Femur (tissue), 1 donor: ENCODE data around the gene TRDMT1.
"Not testable (repeated sequence)": the region's sequence is repeated elsewhere in the genome, so short reads cannot be mapped to it uniquely, and the experiment has no call there.

Experiments
- DNase-seq: peaks from one replicate; pipeline ENCODE4 v3.0.0-alpha.2; 2017

The TRDMT1 gene

GRCh38 chr10:17125206-17125893 is 76.1 kb downstream of the TRDMT1 start:
- DNase-seq: no peak

DNA sequence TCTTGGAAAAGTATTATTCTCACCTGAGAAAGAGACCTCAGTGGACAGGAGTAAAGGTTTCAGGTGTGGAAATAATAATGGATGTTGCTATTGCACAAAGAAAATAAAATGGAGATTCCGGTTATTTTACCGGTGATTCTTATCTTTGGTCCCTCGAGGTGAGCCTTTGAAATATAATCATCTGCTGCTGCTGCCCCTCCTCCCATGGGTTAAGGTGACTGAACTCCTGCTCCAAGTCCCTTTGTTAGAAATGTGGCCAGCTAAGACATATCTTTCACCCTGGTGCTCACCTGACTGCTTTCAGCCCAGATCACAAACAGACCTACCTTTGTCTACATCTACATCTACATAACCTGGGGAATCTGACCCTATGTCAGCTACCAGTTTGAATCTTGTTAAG is 77.5 kb downstream of the TRDMT1 start:
- no peak for DNase-seq

DNA sequence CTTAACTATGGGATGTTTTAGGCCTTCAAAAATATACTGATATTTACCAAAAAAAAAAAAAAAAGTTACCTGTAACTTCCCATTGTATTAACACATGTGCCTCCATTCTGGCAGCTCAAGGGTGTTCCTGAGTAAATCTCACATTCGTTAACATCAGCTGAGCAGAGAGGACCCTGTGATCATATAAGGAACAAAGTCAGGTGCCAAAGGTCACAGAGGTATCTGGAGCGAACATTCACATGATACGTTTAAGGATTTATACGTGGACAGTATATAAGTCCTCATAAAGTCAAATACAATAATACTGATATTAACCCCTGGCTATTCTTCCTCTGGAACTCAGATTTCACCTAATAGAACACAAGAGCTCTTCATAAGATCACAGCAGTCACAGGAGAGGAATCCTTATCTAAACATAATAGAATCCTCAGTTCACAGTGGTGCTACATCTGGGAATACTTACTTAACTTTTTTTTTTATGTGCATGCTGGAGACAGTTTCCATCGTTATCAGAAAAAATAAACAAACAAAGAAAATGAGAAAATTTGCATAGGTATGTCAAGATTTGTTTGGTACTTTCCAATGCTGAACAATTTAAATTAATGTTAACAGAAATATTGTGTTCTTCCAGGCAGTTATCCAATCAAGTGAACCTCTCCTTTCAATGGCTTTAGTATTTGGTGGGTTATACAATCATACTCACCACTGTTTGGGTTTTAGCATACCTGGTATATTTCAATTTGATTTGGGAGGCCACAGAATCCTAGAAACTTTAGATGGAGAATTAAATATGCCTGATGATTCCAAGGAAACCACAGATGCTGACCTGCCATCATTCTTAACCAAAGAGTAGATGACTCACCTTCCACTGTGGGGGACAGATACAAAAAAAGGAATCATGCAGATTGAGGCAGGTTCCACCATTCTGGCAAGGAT is 78.5 kb downstream of the TRDMT1 start:
- no peak for DNase-seq

DNA sequence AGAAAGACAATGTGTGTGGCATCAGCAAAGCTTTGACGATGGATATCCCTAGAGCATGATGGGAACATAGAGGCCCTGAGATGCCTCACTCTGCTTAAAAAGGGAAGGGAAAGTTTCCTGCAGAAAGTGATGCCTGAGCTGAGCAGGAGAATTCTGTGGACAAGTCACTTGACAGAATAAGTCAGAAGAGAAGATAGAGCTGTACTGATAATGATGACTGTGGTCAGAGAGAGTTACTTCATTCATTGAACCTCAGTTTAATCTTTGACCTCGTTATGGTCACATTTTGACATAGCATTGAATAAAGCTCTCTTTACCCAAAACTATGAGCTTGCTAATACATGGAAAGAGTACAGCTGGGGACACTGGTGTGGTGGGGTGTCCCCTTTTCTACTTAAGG is 79.4 kb downstream of the TRDMT1 start:
- DNase-seq: no peak

DNA sequence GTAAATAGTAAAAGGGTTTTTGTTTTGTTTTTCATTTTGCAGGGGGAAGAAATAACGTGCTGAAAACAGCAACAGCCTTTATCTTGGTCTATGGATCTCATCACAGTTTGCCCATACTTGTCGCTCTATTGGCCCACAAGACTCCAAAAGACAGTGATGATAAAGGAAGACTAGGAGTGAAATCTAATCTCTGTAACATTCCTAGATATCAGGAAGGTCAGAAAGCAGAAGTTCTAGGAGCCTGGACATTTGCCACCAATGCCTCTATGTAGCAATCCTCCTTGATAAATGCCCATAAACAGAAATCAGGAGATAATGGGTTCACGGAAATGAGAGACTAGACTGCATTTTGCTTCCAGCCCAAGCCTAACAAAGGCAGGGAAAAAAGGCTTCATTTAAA is 80.8 kb downstream of the TRDMT1 start:
- no peak for DNase-seq

DNA sequence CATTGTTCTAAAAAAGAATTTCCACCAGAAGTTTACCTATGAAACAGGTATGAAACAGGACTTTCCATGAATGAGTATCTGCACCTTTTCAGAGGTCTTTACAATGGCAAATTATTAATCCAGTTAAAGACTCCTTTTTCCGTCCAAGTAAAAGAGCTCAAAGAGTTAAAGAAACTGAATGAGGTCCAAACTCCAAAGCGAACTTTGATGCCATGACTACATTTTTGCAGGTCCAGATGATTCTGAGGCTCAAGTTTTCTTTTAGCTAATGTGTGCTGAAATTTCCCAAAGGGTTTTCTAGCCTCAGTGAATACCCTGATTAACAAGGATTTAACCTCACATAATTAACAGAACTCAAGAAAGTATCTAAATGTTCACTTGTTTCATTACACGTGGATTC is 81.6 kb downstream of the TRDMT1 start:
- DNase-seq: no peak

DNA sequence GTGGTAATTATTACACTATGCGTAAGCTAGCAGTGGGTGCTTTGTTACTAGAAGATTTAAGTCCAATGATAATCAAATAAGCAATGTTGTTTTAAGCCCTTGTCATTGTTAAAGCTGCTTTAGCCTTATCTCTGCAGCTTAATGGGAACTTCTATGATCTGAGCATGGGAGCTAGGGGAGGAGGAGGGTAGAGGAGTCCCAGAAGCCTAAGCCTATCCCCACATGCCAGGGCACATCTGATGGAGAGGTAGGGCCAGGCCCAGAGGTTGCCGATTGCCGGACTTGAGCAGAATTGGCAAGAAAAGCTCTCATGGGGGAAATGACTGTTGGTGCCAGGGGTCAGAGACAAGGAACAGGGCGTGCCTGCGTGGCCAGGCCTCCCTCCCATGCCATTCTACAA is 85.3 kb downstream of the TRDMT1 start:
- DNase-seq: no peak

- DNase-seq: no peak
Measured at GRCh38 chr10:17115683-17116082, 85.8 kb downstream of the TRDMT1 start.

- DNase-seq: not testable (repeated sequence)
Measured at GRCh38 chr10:17114878-17115444, 86.5 kb downstream of the TRDMT1 start.

DNA sequence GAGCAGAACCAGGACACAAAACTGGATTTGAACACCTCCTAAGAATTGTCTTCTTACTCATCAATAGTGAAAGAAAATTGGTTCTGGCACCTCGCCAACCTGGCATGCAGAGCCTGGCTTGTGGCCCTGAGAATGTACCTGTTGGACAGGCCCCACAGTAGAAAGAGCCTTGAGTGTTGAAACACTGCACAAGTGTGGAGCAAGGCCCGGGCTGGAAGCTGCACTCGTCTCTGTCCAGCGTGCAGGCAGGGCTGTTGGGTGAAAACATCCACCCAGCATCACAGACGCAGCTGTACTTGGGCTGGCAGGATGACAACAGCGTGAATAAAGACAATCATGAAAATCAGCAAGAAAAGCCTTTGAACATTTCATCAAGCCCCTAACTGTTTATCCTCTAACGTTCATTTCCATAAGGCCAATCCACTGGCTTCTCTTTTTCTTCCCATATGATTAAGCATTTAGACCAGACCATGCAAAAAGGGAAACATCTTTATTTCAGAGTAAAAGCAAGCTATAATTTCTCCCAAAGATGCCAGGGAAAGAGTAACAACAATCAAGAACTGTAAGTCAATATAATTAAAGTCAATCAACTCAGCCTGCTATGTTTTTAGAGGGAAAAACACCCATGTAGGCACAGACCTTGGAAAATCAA is 87.5 kb downstream of the TRDMT1 start:
- DNase-seq: peak; percentile 65

- DNase-seq: no peak
Measured at GRCh38 chr10:17113346-17113745, 88.1 kb downstream of the TRDMT1 start.

DNA sequence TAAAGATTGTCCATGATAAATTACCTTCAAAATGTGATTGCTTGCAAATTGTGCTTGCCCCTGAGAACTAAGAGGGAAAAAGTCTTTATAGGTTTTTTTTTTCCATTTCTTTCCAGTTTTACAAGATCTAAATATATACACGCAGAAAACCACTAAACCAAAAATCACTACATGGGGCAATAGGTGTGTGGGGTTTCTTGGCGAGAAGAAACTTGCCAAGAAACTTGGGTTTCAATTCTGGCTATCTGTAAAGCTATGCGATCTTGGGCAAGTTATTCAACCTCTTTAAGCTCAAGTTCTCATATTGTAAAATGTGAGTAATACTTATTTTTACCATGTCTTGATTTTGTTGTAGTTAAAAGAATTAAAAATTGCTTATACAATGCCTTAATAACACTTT is 88.9 kb downstream of the TRDMT1 start:
- no peak for DNase-seq

- no peak for DNase-seq
Measured at GRCh38 chr10:17109475-17110207, 91.8 kb downstream of the TRDMT1 start.

DNA sequence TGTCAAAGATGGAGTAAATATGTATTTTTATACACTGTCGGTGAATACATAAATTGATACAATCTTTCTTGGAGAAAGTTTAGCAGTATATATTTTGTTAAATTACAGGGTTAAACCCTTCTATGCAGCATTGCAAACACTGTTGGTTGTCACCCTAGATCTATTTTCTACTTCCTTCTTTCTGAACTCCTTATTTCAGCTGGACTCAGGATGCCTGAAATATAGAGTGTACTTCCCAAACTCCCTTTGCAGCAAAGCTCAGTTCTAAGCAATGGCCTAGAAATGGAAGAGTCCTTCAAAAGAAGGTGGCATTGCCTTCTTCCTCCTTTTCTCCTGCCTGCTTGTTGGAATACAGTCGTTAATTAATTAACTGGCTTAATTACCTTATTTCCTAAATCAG is 92.4 kb downstream of the TRDMT1 start:
- DNase-seq: no peak

DNA sequence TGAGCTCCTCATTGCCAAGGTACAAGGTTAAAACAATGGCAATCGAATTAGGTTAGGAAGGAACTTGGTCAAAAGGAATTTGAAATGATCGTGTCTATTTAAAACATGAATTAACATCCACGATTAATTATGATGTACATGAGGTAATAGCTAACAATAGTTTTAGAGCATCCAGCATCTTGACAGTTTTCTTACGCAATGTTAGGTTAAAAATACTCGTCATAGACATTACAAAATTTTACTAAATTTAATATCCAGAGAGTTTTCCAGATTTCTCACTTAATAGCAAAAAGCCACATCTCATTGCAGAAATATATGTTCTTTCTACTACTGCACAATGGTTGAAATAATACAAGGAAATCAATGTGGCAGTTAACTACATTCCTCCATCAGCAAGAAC is 94.5 kb downstream of the TRDMT1 start:
- DNase-seq: no peak

DNA sequence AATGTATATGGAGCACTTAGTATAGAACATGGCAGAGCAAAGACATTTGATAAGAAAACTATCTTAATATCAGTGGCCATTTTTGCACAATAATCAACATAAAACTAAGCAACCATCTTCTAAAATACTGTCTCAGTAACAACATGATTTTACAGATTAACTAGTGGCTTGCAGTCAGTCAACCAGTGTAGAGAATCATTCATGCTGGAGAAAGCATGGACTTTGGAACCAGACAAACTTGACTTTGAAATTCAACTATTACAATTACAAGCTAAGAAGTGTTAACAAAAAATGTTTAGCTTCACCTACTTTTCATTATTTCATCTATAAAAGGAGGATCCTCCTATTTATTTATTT is 99.6 kb downstream of the TRDMT1 start:
- no peak for DNase-seq

DNA sequence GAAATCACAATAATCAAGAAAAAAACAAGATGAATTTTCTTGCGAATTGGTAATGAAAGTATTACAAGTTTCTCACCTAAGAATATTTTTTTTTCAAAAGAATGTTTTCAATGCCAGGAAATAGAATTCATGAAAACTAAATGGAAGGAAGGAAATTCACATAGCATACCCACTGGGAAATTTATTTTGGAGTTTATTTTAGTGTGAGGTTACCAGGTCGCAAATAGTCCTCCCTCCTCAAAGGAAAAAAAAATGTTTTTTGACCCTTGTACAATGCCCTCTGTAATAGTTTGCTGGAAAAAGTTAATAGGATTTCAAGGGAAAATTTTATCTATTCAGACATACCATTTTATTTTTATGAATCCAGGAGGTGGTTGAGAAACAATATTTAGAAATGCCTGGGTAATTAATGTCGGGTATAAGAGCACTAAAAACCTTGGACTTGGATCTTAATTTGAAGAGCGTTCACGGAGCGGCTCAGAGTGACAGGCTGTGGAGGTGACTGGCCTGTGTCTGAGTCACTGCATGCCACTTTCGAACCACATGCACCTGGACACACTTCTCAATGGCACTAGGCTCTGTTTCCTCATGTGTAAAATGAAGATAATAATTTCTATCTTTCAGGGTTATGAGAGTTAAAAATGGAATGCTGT is 100.1 kb downstream of the TRDMT1 start:
- DNase-seq: no peak

DNA sequence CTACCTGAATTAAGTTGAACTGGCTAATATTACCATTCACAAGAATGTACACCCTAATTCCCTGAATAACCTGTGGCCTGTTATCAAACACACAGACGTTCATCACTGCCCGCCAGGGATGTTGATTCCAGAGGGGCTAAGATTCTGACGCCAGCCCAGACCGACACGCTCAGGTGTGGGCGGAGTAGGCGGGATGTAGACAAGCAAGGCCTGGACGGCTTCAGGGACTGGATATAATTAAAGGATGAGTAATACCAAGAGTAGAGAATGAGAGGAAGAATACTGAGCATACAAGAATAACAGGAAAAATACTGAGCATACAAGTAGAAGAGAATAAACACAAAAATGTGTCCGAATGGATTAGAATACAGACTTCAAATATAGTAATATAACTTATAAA is 100.9 kb downstream of the TRDMT1 start:
- DNase-seq: no peak

DNA sequence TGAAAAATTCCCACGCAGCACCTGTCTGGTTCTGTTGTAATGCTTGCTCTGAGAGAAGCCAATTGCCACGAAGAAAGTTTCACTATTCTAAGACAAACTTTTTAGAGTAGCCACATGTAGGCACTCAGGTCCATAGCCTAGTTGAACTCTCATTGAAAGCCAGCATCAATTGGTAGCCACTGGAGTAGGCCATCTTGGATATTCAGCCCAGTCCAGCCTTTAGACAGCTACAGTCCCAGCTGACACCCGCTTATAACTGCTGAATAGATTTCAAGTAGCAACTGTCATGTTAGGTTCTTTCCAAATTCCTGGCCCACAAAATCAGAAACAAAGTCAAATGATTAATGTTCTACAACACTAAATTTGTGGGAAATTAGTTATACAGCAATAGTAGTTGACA is 103.5 kb downstream of the TRDMT1 start:
- DNase-seq: no peak
